Measurements from ENCODE around the gene ARL14.

DNA sequence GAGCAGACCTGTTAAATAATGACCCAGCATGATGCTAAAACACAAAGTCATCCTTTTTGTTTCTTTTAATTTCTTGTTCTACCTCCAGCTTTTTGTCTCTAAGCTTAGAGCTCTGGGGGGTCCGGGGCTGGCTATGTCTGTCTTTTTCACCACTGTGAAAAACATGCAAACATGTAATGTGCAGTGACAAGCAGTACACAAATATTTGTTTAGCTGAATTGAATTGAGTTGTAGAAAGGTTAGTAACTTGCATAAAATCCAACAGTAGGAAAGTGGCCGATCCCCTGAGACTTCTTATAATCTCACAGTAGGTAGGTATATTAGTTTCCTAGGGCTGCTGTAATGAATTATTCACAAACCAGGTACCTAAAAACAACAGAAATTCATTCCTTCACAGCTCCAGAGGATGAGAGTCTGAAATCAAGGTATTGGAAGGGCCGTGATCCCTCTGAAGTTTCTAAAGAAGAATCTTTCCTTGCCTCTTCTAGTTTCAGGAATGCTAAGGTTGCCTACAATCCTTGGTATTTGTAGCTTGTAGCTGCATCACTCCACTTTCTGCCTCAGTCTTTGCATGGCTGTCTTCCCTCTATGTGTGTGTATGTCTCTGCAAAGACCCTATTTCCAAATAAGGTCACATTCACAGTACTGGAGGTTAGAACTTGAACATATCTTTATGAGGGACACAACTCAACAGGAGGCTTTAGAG is 32.7 kb downstream of the ARL14 start:
- TF ChIP-seq, protein P1, sequence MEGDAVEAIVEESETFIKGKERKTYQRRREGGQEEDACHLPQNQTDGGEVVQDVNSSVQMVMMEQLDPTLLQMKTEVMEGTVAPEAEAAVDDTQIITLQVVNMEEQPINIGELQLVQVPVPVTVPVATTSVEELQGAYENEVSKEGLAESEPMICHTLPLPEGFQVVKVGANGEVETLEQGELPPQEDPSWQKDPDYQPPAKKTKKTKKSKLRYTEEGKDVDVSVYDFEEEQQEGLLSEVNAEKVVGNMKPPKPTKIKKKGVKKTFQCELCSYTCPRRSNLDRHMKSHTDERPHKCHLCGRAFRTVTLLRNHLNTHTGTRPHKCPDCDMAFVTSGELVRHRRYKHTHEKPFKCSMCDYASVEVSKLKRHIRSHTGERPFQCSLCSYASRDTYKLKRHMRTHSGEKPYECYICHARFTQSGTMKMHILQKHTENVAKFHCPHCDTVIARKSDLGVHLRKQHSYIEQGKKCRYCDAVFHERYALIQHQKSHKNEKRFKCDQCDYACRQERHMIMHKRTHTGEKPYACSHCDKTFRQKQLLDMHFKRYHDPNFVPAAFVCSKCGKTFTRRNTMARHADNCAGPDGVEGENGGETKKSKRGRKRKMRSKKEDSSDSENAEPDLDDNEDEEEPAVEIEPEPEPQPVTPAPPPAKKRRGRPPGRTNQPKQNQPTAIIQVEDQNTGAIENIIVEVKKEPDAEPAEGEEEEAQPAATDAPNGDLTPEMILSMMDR (IDR thresholded peaks at IDR 0.05), result no peak
- no peak for TF ChIP-seq POLR2A (IDR thresholded peaks at IDR 0.05)

Measured in esophagus squamous epithelium (tissue), 4 donors.